HG02870 (cell line): ENCODE results near the gene ARHGAP33.

Experiments
- ATAC-seq: cut with Tn5 transposase; IDR thresholded peaks from one replicate; pipeline ENCODE4 v1.9.1; 2021; ENCODE audit warnings: mild to moderate bottlenecking, moderate library complexity; ENCODE audit not compliant: unreplicated experiment

Gene ARHGAP33

GRCh38 chr19:35775298-35776101 is at the start of gene ARHGAP33:
Gene ARHGAP33, plus strand, starts transcription at chr19:35775564. Its CDS starts 95 bp downstream, at chr19:35775659.
- ATAC-seq, result peak; percentile 93

- no peak for ATAC-seq
These were observed 48.1 kb upstream of the ARHGAP33 start for GRCh38 chr19:35727053-35727955.

GRCh38 chr19:35727956-35728706 is 47.2 kb upstream of the ARHGAP33 start:
- ATAC-seq, result no peak

- no peak for ATAC-seq
These were observed 46.3 kb upstream of the ARHGAP33 start for GRCh38 chr19:35729021-35729420.

GRCh38 chr19:35729763-35730162 is 45.6 kb upstream of the ARHGAP33 start:
- ATAC-seq, result no peak

GRCh38 chr19:35730326-35730725 is 45.0 kb upstream of the ARHGAP33 start:
- no peak for ATAC-seq

GRCh38 chr19:35731353-35731752 is 44.0 kb upstream of the ARHGAP33 start:
- ATAC-seq, result no peak

- ATAC-seq, result no peak
These were observed 43.5 kb upstream of the ARHGAP33 start for GRCh38 chr19:35731779-35732405.

- ATAC-seq, result no peak
These were observed 42.7 kb upstream of the ARHGAP33 start for GRCh38 chr19:35732540-35733179.

- ATAC-seq, result no peak
These were observed 41.9 kb upstream of the ARHGAP33 start for GRCh38 chr19:35733180-35734125.

GRCh38 chr19:35734273-35734672 is 41.1 kb upstream of the ARHGAP33 start:
- no peak for ATAC-seq

GRCh38 chr19:35734889-35735288 is 40.5 kb upstream of the ARHGAP33 start:
- no peak for ATAC-seq

GRCh38 chr19:35736913-35737886 is 38.2 kb upstream of the ARHGAP33 start:
- ATAC-seq, result no peak

- ATAC-seq, result no peak
These were observed 37.1 kb upstream of the ARHGAP33 start for GRCh38 chr19:35738021-35738886.

GRCh38 chr19:35738887-35739229 is 36.5 kb upstream of the ARHGAP33 start:
- ATAC-seq, result no peak

- no peak for ATAC-seq
These were observed 35.9 kb upstream of the ARHGAP33 start for GRCh38 chr19:35739275-35740107.
